ENCODE data around the gene AFF3. TPM values are rescaled to one million over a fixed set of nuclear protein-coding genes. Genes with fewer than 3 reads are reported as not detected.

AFF3 gene
- total and polyA plus RNA-seq, 2 of the 4 experiments (the other 2 are of a cell fraction) = 12.9 to 14.3 TPM

DNA sequence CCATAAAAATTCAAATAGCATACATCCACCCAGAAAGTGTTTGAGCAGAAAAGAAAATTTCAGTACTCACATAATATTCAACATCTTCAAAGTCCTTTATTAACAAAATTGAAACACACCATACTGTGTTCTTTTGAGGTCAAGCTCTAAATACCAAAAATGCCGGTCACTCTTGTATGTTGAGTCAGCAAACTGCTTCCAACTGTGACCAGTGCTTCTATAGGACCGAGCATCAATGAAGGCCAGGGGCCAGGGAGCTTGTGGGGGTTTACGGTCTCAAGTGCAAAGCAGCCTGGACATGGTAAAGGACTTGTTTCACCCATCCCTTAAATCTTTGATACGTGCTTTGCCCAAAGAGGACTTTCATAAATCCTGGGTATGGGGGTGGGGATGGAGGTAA, 539.9 kb downstream of the AFF3 start:
- H3K4me2 ChIP-seq (ENCODE audit: low read depth, low read length) = peak overlapping the region; percentile 45; the same call in 1 of the 2 replicates
- no TSS peak for BruUV-seq (replicated peaks)
- H3K56ac ChIP-seq (ENCODE audit: extremely low read depth, insufficient read depth, low read length) = peak overlapping the region; percentile 83; the same call in 1 of the 2 replicates
- H4K5ac ChIP-seq (ENCODE audit: low read depth, low read length) = no peak overlapping the region
- no peaks in the 10 kb centered on the region for H3K9me3 ChIP-seq (ENCODE audit: control insufficient read depth, insufficient read depth, low read length)
- ChIA-PET POLR2A (ENCODE audit: unreplicated experiment) (interaction anchor here (0.6 kb wide), 1 partner anchor 102 kb away, joined by 3 read pairs; no protein-coding TSS in a partner anchor), CTCF (interaction anchor here (0.5 to 1.3 kb wide), 3 partner anchors 18 to 88 kb away, joined by 3 to 7 read pairs (median 3); no protein-coding TSS in a partner anchor)
- peak overlapping the region; percentile 78 for H2BK5ac ChIP-seq (ENCODE audit: low read depth, low read length, poor library complexity, severe bottlenecking)
- peak overlapping the region; percentile 90 for H2BK120ac ChIP-seq (ENCODE audit: low read depth, low read length)
- DNase-seq = peak; percentile 79
- no peak overlapping the region; the same call in 1 of the 2 replicates for H3K9ac ChIP-seq (ENCODE audit: low read depth, low read length)
- H4K8ac ChIP-seq (ENCODE audit: low read depth in 2 of 2, low read length in 2 of 2) = peak overlapping the region; percentile 59 to 88; a peak in 3 of 4 replicates
- peaks cover 3% of the 10 kb centered on the region; the same call in 1 of the 2 replicates for H4K20me1 ChIP-seq (ENCODE audit: insufficient read depth, low read length)
- 0 out of 2 replicates have a peak overlapping the region, but pooled peaks have one; percentile 2 for H3K18ac ChIP-seq (ENCODE audit: low read depth, low read length)
- H3K9me1 ChIP-seq (ENCODE audit: insufficient read depth, low read length) = peaks cover 13% of the 10 kb centered on the region
- peak overlapping the region; percentile 29; the same call in 1 of the 2 replicates for H2AK5ac ChIP-seq (ENCODE audit: low read depth, low read length)
- H2BK15ac ChIP-seq (ENCODE audit: low read depth, low read length) = peak overlapping the region; percentile 96; the same call in 2 of the 3 replicates
- H2AFZ ChIP-seq (replicated peaks; ENCODE audit: low read length, poor library complexity) = peak overlapping the region; percentile 77
- peaks cover 5 to 22% of the 10 kb centered on the region in 2 experiments; a peak in 3 of 4 replicates for H3K79me1 ChIP-seq (ENCODE audit: low read depth in 1 of 2, low read length in 2 of 2)
- H3K4me3 ChIP-seq (ENCODE audit: insufficient read depth, low read depth, low read length) = no peak overlapping the region
- H3K4me1 ChIP-seq (ENCODE audit: control insufficient read depth, insufficient read depth, low read length) = peaks cover 28% of the 10 kb centered on the region
- dilution Hi-C loops (cut with HindIII; ENCODE audit: low sequenced_read_pairs, unreplicated experiment) = no loop called here
- peak overlapping the region; percentile 91 for H3K14ac ChIP-seq (replicated peaks; ENCODE audit: low read depth, low read length)
- no peaks in the 10 kb centered on the region for H3K27me3 ChIP-seq (ENCODE audit: control insufficient read depth, insufficient read depth, low read length)
- no CpG with 5 or more reads among the region's 4 CpGs for WGBS, 2 experiments (ENCODE audit: extremely low coverage in 2 of 2, insufficient read length in 1 of 2)
- in situ Hi-C loops (cut with MboI; ENCODE audit: low sequenced_read_pairs) = no loop called here
- TF ChIP-seq, protein P1, sequence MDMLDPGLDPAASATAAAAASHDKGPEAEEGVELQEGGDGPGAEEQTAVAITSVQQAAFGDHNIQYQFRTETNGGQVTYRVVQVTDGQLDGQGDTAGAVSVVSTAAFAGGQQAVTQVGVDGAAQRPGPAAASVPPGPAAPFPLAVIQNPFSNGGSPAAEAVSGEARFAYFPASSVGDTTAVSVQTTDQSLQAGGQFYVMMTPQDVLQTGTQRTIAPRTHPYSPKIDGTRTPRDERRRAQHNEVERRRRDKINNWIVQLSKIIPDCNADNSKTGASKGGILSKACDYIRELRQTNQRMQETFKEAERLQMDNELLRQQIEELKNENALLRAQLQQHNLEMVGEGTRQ (IDR thresholded peaks at IDR 0.05; ENCODE audit: low read depth, low read length) = no peak
- TF ChIP-seq, protein P2, sequence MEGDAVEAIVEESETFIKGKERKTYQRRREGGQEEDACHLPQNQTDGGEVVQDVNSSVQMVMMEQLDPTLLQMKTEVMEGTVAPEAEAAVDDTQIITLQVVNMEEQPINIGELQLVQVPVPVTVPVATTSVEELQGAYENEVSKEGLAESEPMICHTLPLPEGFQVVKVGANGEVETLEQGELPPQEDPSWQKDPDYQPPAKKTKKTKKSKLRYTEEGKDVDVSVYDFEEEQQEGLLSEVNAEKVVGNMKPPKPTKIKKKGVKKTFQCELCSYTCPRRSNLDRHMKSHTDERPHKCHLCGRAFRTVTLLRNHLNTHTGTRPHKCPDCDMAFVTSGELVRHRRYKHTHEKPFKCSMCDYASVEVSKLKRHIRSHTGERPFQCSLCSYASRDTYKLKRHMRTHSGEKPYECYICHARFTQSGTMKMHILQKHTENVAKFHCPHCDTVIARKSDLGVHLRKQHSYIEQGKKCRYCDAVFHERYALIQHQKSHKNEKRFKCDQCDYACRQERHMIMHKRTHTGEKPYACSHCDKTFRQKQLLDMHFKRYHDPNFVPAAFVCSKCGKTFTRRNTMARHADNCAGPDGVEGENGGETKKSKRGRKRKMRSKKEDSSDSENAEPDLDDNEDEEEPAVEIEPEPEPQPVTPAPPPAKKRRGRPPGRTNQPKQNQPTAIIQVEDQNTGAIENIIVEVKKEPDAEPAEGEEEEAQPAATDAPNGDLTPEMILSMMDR (conservative IDR thresholded peaks at IDR 0.05; ENCODE audit: low read depth, low read length) = no peak
- TF ChIP-seq BHLHE40 (IDR thresholded peaks at IDR 0.05; ENCODE audit: low read depth, low read length) = no peak
- TF ChIP-seq, protein P3, sequence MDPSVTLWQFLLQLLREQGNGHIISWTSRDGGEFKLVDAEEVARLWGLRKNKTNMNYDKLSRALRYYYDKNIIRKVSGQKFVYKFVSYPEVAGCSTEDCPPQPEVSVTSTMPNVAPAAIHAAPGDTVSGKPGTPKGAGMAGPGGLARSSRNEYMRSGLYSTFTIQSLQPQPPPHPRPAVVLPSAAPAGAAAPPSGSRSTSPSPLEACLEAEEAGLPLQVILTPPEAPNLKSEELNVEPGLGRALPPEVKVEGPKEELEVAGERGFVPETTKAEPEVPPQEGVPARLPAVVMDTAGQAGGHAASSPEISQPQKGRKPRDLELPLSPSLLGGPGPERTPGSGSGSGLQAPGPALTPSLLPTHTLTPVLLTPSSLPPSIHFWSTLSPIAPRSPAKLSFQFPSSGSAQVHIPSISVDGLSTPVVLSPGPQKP (IDR thresholded peaks at IDR 0.05; ENCODE audit: borderline replicate concordance, low read depth, low read length) = no peak
- TF ChIP-seq RFX5 (IDR thresholded peaks at IDR 0.05; ENCODE audit: low read depth, low read length) = no peak
- no peak for TF ChIP-seq POLR2A (IDR thresholded peaks at IDR 0.05; ENCODE audit: low read depth, low read length)
- 0 out of 2 replicates have a peak, but pooled peaks have one; percentile 17 for TF ChIP-seq FOS (IDR thresholded peaks at IDR 0.05; ENCODE audit: low read depth, low read length)
- TF ChIP-seq CHD1 (IDR thresholded peaks at IDR 0.05; ENCODE audit: low read depth, low read length) = no peak
- peak; percentile 91 for TF ChIP-seq MAFK (IDR thresholded peaks at IDR 0.05; ENCODE audit: low read depth, low read length)
- TF ChIP-seq NFE2L2 (IDR thresholded peaks at IDR 0.05; ENCODE audit: low read depth, low read length) = no peak
- no peak for TF ChIP-seq RCOR1 (IDR thresholded peaks at IDR 0.05; ENCODE audit: insufficient replicate concordance, low read length)
- peak overlapping the region; percentile 92 for H2BK20ac ChIP-seq (ENCODE audit: low read depth, low read length)
- peaks cover 5% of the 10 kb centered on the region; the same call in 1 of the 2 replicates for H3K36me3 ChIP-seq (ENCODE audit: control insufficient read depth, insufficient read depth, low read length)
- peak overlapping the region; percentile 81; the same call in 1 of the 2 replicates for H3K4ac ChIP-seq (ENCODE audit: low read depth, low read length)
- peak overlapping the region; percentile 12; the same call in 1 of the 2 replicates for H3K27ac ChIP-seq (ENCODE audit: insufficient read depth, low read length)
- H4K91ac ChIP-seq (ENCODE audit: insufficient read depth, low read depth, low read length) = peak overlapping the region; percentile 89; the same call in 1 of the 2 replicates
- intact Hi-C loops (cut with micrococcal nuclease) = no loop called here
- H3K23ac ChIP-seq (ENCODE audit: low read depth, low read length) = peak overlapping the region; percentile 92
- H2AK9ac ChIP-seq (replicated peaks; ENCODE audit: low read depth, low read length, poor library complexity) = no peak overlapping the region
- peak; percentile 86 for ATAC-seq (ENCODE audit: low read depth)

All from IMR-90 (cell line).